Posterior vena cava (tissue), 2 donors: ENCODE results near the gene PTPRCAP. TPM values are rescaled to one million over a fixed set of nuclear protein-coding genes. Genes with fewer than 3 reads are reported as not detected.
A peak's percentile ranks its signal among the peaks of the same experiment; 100 is the strongest.

Experiments
- DNase-seq: peaks from one replicate; pipeline ENCODE4 v3.0.0-alpha.2; 2020; ENCODE audit warnings: low spot score
- intact Hi-C, 2 donors: fragments of 100-400 bp; cut with DNase I; formaldehyde crosslinking; loops; one replicate each; pipeline versions ENCODE4 v1.14.1 to v1.14.2; 2022 to 2023
- total RNA-seq, 2 donors: library from RNA; stranded (reverse); fragmentation: NEBNext Ultra II Directional; extraction: Animal tissue kit (Norgen Biotek cat#: 25700); gene quantifications; one replicate each; pipeline ENCODE4 v1.2.1, GENCODE V29; 2021
- donor health status: DM: yes; HTN: yes; CAD: no.
- donor health status: DM: yes; HTN: yes; CAD: no.

The PTPRCAP gene
- total RNA-seq, 2 donors from 2014 or later = 2.5 TPM

DNA sequence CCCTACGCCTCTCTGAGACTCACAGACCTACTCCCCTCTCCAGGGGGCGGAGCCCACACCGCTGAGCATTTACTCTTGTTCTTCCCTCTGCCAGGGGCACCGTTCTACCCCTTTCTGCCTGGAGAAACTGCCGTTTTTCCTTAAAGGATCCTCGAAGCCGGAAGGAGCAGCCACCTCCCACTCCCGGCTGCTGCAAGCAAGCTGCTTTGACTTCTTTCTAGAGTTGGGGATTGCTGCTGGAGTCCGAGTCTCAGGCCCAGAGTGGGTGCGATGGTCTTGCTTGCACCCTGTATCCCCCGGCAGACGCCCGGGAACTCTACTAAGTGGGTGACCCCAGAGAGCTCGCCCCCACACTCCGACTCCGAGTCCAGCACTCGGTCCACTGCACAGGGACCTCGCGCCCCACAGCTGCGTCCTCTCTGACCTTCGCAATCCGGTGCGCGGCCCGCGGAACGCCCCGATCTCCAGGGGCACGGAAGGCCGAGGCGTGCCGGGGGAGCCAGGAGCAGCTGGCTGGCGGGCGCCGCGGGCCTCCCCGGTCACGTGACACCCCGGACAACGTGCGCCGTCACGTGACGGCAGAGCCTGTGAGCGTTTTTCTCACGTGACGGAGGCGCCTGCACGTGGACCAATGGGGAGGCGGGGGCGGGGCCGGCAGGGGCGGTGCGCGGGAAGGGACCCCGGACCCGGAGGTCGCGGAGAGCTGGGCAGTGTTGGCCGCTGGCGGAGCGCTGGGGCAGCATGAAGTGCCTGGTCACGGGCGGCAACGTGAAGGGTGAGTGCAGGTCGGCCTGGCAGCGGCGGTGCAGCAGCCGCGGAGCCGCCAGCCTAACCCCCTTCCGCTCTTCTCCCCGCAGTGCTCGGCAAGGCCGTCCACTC, 45.9 kb downstream of the PTPRCAP start, which contains the start of gene RAD9A:
Gene RAD9A (plus strand): TSS at position 683 of the 879 bp plus-strand sequence. CDS start 59 bp downstream, at position 742.
- intact Hi-C loops = loop anchor here in 1 of 2 donors (5.0 kb wide), 1 partner anchor 119 kb away; no protein-coding TSS in a partner anchor
- DNase-seq = peak; percentile 98

DNA sequence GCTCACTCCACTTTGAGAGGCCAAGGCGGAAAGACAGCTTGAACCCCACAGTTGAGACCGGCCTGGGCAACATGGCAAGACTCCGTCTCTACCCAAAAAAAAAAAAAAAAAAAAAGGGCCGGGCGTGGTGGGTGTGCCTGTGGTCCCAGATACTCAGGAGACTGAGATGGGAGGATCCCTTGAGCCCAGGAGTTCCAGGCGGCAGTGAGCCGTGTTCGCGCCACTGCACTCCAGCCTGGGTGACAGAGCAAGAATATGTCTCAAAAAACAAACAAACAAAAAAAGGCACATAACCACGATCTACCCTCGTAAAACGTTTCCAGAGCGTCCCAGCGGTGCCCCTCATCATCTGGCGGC, 46.6 kb downstream of the PTPRCAP start:
- intact Hi-C loops = loop anchor here in 1 of 2 donors (5.0 kb wide), 1 partner anchor 119 kb away; no protein-coding TSS in a partner anchor
- DNase-seq = no peak

DNA sequence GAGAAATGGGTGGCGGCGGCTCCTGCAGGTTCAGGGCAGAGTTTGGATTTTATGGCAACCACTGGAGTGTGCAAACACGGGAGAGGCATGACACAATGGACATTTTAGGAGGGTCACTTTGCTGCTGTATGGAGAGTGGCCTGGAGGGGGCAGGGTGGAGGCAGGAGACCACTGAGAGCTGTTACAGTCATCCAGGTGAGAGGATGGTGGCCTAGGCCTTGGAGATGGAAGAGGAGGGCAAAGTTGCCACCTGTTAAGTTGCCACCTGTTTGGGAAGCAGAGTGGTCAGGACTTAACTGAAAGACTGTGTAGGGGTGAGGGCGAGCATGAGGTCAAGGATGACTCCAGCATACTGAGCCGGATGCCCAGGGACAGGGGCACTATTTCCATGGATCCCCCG, 48.0 kb downstream of the PTPRCAP start:
- intact Hi-C loops = no loop called here
- no peak for DNase-seq

GRCh38 chr11:67387518-67387917, 50.0 kb downstream of the PTPRCAP start:
- no peak for DNase-seq
- intact Hi-C loops = no loop called here

DNA sequence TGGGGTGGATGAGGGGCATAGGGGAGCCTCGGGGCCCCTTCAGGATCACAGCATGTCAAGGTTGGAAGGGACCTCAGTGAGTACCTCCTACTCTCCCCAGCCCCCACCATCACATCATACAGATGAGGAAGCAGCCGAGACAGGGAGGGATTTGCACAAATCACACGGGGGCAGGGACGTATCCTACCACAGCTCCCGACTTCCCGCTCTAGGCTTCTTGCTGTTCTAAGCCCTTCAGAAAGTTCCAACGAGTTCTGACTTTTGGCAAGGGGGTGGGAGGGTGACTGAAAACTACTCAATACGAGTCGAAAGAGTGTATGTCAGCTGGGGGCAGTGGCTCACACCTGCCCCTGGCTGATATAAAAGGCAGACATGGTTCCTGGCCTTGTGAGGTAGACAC, 50.4 kb downstream of the PTPRCAP start:
- intact Hi-C loops = no loop called here
- DNase-seq = no peak

Other genes starting within 250 kb of the PTPRCAP start
- 10 to 100 TPM; 50.4 to 58.2 TPM for gene GRK2, start 171.2 kb downstream of the PTPRCAP start, total RNA-seq
- gene ANKRD13D, start 148.4 kb downstream of the PTPRCAP start, total RNA-seq = 10 to 100 TPM; 40.7 to 42.8 TPM
- 10 to 100 TPM; 23.5 to 26.2 TPM for gene SSH3, start 134.2 kb downstream of the PTPRCAP start, total RNA-seq
- gene POLD4, start 84.1 kb downstream of the PTPRCAP start, total RNA-seq = 10 to 100 TPM; 56.1 to 60.9 TPM
- gene CLCF1, start 64.1 kb downstream of the PTPRCAP start, total RNA-seq = 10 to 100 TPM; 10.0 to 15.2 TPM
- gene RAD9A, start 45.7 kb downstream of the PTPRCAP start, total RNA-seq = 10 to 100 TPM; 10.3 to 11.4 TPM
- gene PPP1CA, start 35.8 kb downstream of the PTPRCAP start, total RNA-seq = 10 to 100 TPM; 62.1 to 70.6 TPM
- gene TBC1D10C, start 33.6 kb downstream of the PTPRCAP start, total RNA-seq = 1 to 10 TPM; 2.9 to 3.4 TPM
- 1 to 10 TPM; 1.4 to 1.6 TPM for gene CARNS1, start 22.0 kb downstream of the PTPRCAP start, total RNA-seq
- gene RPS6KB2, start 9.2 kb downstream of the PTPRCAP start, total RNA-seq = 10 to 100 TPM; 28.9 TPM
- gene CORO1B, start 5.8 kb upstream of the PTPRCAP start, total RNA-seq = 10 to 100 TPM; 62.6 to 79.7 TPM
- not detected for gene GPR152, start 15.0 kb upstream of the PTPRCAP start, total RNA-seq
- gene CABP4, start 17.7 kb upstream of the PTPRCAP start, total RNA-seq = 1 to 10 TPM; 1.2 to 2.2 TPM
- 10 to 100 TPM; 31.0 to 35.9 TPM for gene TMEM134, start 31.6 kb upstream of the PTPRCAP start, total RNA-seq
- gene AIP, start 45.3 kb upstream of the PTPRCAP start, total RNA-seq = 10 to 100 TPM; 44.4 to 50.5 TPM
- 10 to 100 TPM; 31.5 to 42.7 TPM for gene PITPNM1, start 67.7 kb upstream of the PTPRCAP start, total RNA-seq
- 10 to 100 TPM; 39.7 to 40.0 TPM for gene CDK2AP2, start 70.5 kb upstream of the PTPRCAP start, total RNA-seq
- not detected for gene CABP2, start 85.8 kb upstream of the PTPRCAP start, total RNA-seq
- 100 to 1,000 TPM; 338 to 370 TPM for gene GSTP1, start 146.1 kb upstream of the PTPRCAP start, total RNA-seq
- 100 to 1,000 TPM; 112 to 116 TPM for gene NDUFV1, start 169.3 kb upstream of the PTPRCAP start, total RNA-seq
- gene NUDT8, start 192.3 kb upstream of the PTPRCAP start, total RNA-seq = 1 to 10 TPM; 4.6 to 5.7 TPM
- gene TBX10, start 202.1 kb upstream of the PTPRCAP start, total RNA-seq = not detected
- not detected for gene ACY3, start 213.0 kb upstream of the PTPRCAP start, total RNA-seq
- not detected for gene ALDH3B2, start 236.9 kb upstream of the PTPRCAP start, total RNA-seq